ENCODE results near the gene OPN4.

DNA sequence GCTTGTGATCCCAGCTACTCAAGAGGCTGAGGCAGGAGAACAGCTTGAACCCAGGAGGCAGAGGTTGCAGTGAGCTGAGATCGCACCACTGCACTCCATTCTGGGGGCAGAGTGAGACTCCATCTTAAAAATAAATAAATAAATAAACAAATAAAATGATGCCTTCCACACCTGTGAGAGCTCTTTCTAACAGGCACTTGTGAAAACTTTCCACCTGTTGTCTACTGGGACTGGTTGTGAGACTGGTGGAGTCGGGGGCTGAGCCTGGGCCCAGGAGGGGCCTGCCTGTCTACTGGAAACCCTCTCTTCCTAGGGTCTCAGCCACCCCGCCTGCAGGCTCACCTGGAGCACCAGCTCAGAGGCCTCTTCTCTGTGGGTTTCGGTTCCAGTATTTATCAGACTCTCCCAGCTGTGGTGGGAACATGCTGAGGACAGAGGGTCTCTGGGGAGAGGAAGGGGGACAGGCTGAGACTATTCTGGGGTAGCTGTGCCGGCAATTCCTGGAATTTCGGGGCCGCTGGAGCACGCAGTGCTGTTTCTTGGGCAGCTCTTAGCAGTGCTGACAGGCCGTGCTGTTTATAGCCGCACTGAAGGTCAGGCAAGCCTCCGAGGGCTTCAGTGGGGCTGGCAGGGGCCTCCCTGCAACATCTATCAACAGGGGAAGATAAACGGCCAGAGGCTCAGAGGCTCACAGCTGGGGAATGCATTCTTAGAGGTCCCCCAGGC, 17.8 kb downstream of the OPN4 start:
- no peak for TF ChIP-seq CTCF (IDR thresholded peaks at IDR 0.05)
- no peak for TF ChIP-seq EP300 (IDR thresholded peaks at IDR 0.05; ENCODE audit: low read depth)
- no peak for TF ChIP-seq POLR2A (IDR thresholded peaks at IDR 0.05)

Data from transverse colon (tissue), 3 donors.